ENCODE results near the gene PLPP3.

The PLPP3 gene

GRCh38 chr1:56562891-56563452 is 16.4 kb downstream of the PLPP3 start:
- H3K4me1 ChIP-seq (ENCODE audit: control insufficient read depth, insufficient read depth, low read length) = peaks cover 3% of the 10 kb centered on the region; the same call in 1 of the 2 replicates
- CTCF ChIA-PET = interaction anchor here (0.6 kb wide), 1 partner anchor 87 kb away, joined by 3 read pairs; no protein-coding TSS in a partner anchor
- POLR2A ChIA-PET = no interaction called here

More at GRCh38 chr1:56562891-56563452, 16.4 kb downstream of the PLPP3 start:
- Histone ChIP-seq H3K27ac (ENCODE audit: extremely low read depth, low read depth, low read length) (no peak overlapping the region), H3K9me3 (ENCODE audit: control insufficient read depth, insufficient read depth, low read depth, low read length) (no peaks in the 10 kb centered on the region), H3K36me3 (ENCODE audit: control insufficient read depth in 2 of 2, insufficient read depth in 1 of 2, low read length in 2 of 2) (no peaks in the 10 kb centered on the region), H3K4me3 (ENCODE audit: low read depth, low read length) (no peak overlapping the region)
- no peak for TF ChIP-seq ZNF184 (tag by site-specific recombination; IDR thresholded peaks at IDR 0.05)
- TF ChIP-seq ZNF239 (tag by site-specific recombination; IDR thresholded peaks at IDR 0.05) = no peak
- TF ChIP-seq ZNF701 (tag by site-specific recombination; IDR thresholded peaks at IDR 0.05) = no peak
- TF ChIP-seq ZNF148 (tag by site-specific recombination; IDR thresholded peaks at IDR 0.05; ENCODE audit: borderline replicate concordance) = no peak
- TF ChIP-seq REPIN1 (tag by site-specific recombination; IDR thresholded peaks at IDR 0.05; ENCODE audit: low read depth) = no peak
- no peak for TF ChIP-seq MZF1 (tag by site-specific recombination; IDR thresholded peaks at IDR 0.05; ENCODE audit: borderline replicate concordance)
- TF ChIP-seq HOXD13 (CRISPR knock-in tag; IDR thresholded peaks at IDR 0.05; ENCODE audit: borderline replicate concordance) = no peak
- TF ChIP-seq ZNF658 (tag by site-specific recombination; IDR thresholded peaks at IDR 0.05) = no peak
- TF ChIP-seq ZNF654 (tag by site-specific recombination; IDR thresholded peaks at IDR 0.05; ENCODE audit: low read depth) = no peak
- no peak for TF ChIP-seq ZNF664 (tag by site-specific recombination; IDR thresholded peaks at IDR 0.05)
- no peak for TF ChIP-seq PRDM2 (tag by site-specific recombination; IDR thresholded peaks at IDR 0.05; ENCODE audit: borderline replicate concordance)
- no peak for TF ChIP-seq ATF2 (tag by site-specific recombination; IDR thresholded peaks at IDR 0.05; ENCODE audit: low read depth)
- TF ChIP-seq WT1 (tag by site-specific recombination; IDR thresholded peaks at IDR 0.05) = no peak
- no peak for TF ChIP-seq ZNF501 (tag by site-specific recombination; IDR thresholded peaks at IDR 0.05)
- TF ChIP-seq ZBTB8A (tag by site-specific recombination; IDR thresholded peaks at IDR 0.05) = no peak

Measured in HEK293 (cell line).